HL-60 (cell line): ENCODE results near the gene ENKUR.

ENCODE experiments used
- POLR2AphosphoS5 ChIP-seq: IDR thresholded peaks from 2 replicates; pipeline ENCODE4 v1.6.1; 2012; ENCODE audit warnings: low read depth
- SPI1 ChIP-seq: IDR thresholded peaks from 2 replicates; pipeline ENCODE4 v1.6.1; 2012; ENCODE audit warnings: low read depth, mild to moderate bottlenecking, borderline replicate concordance
- TF ChIP-seq, protein P1 (sequence below): IDR thresholded peaks from one replicate; pipeline ENCODE4 v1.5.1; 2011; ENCODE audit warnings: low read length, control low read depth, inconsistent platforms; ENCODE audit not compliant: insufficient read depth

- no peak for TF ChIP-seq SPI1
- TF ChIP-seq, protein P1, sequence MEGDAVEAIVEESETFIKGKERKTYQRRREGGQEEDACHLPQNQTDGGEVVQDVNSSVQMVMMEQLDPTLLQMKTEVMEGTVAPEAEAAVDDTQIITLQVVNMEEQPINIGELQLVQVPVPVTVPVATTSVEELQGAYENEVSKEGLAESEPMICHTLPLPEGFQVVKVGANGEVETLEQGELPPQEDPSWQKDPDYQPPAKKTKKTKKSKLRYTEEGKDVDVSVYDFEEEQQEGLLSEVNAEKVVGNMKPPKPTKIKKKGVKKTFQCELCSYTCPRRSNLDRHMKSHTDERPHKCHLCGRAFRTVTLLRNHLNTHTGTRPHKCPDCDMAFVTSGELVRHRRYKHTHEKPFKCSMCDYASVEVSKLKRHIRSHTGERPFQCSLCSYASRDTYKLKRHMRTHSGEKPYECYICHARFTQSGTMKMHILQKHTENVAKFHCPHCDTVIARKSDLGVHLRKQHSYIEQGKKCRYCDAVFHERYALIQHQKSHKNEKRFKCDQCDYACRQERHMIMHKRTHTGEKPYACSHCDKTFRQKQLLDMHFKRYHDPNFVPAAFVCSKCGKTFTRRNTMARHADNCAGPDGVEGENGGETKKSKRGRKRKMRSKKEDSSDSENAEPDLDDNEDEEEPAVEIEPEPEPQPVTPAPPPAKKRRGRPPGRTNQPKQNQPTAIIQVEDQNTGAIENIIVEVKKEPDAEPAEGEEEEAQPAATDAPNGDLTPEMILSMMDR, result no peak
- no peak for TF ChIP-seq POLR2AphosphoS5
Observed at GRCh38 chr10:24973163-24973562, 42.8 kb downstream of the ENKUR start.
